RWPE2 (cell line): ENCODE results near the gene EEA1.

Source experiments
- ATAC-seq: fragments of 200-7000 bp; cut with Tn5 transposase; 3 replicates; pipeline ENCODE4 v1.9.1; 2021; ENCODE audit warnings: low read depth
- DNase-seq: peaks from one replicate; pipeline ENCODE4 v3.0.0-alpha.2; 2020; ENCODE audit warnings: low spot score
- H3K27ac ChIP-seq: fragments of 450-650 bp; 2 replicates; pipeline ENCODE4 v1.5.1; 2017; ENCODE audit warnings: mild to moderate bottlenecking; ENCODE audit not compliant: poor library complexity, severe bottlenecking
- H3K27me3 ChIP-seq: fragments of 250-450 bp; sonication (Bioruptor Pico); 2 replicates; pipeline ENCODE4 v1.5.1; 2021; ENCODE audit warnings: mild to moderate bottlenecking, moderate library complexity; ENCODE audit not compliant: insufficient read depth, poor library complexity, severe bottlenecking
- H3K36me3 ChIP-seq: fragments of 250-450 bp; sonication (Bioruptor Pico); 2 replicates; pipeline ENCODE4 v1.5.1; 2020; ENCODE audit warnings: low read depth, mild to moderate bottlenecking, moderate library complexity
- H3K4me1 ChIP-seq: fragments of 250-450 bp; sonication (Bioruptor Pico); 2 replicates; pipeline ENCODE4 v1.5.1; 2021; ENCODE audit warnings: mild to moderate bottlenecking, moderate library complexity; ENCODE audit not compliant: insufficient read depth, poor library complexity, severe bottlenecking
- H3K4me3 ChIP-seq: fragments of 250-450 bp; sonication (Bioruptor Pico); 2 replicates; pipeline ENCODE4 v1.5.1; 2021; ENCODE audit warnings: mild to moderate bottlenecking, moderate library complexity; ENCODE audit not compliant: severe bottlenecking
- H3K9me3 ChIP-seq: fragments of 250-450 bp; sonication (Bioruptor Pico); 2 replicates; pipeline ENCODE4 v1.5.1; 2021; ENCODE audit warnings: mild to moderate bottlenecking, moderate library complexity; ENCODE audit not compliant: severe bottlenecking
- TF ChIP-seq, protein P1 (sequence below): fragments of 450-650 bp; IDR thresholded peaks from one replicate; pipeline ENCODE4 v1.5.1; 2017; ENCODE audit warnings: mild to moderate bottlenecking, moderate library complexity; ENCODE audit not compliant: poor library complexity, severe bottlenecking

Gene EEA1

DNA sequence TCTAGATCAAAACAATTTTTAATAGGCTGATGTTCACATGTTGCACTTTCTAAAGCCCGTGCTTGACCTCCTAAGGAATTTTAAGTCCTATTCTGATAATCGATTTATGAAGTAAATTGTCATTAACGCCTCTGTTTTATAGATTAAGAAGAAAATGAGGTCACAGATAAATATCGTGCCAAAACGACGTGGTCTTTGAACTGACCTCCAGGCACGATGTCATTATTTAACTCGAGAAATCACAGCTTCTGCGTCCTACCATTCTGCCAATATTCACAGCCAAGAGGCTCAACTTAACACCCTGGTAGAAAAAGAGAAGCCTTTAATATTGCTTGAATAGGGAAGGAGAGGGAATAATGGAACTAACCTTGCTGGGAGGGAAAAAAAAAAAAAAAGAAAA is 888 bp upstream of the EEA1 start:
- no peaks in the 10 kb centered on the region for H3K9me3 ChIP-seq
- no peaks in the 10 kb centered on the region for H3K36me3 ChIP-seq
- H3K4me3 ChIP-seq, result peak overlapping the region; percentile 66
- no peaks in the 10 kb centered on the region for H3K27me3 ChIP-seq
- H3K27ac ChIP-seq, result peak overlapping the region; percentile 77
- DNase-seq (no peak), ATAC-seq (no peak)
- TF ChIP-seq, protein P1, sequence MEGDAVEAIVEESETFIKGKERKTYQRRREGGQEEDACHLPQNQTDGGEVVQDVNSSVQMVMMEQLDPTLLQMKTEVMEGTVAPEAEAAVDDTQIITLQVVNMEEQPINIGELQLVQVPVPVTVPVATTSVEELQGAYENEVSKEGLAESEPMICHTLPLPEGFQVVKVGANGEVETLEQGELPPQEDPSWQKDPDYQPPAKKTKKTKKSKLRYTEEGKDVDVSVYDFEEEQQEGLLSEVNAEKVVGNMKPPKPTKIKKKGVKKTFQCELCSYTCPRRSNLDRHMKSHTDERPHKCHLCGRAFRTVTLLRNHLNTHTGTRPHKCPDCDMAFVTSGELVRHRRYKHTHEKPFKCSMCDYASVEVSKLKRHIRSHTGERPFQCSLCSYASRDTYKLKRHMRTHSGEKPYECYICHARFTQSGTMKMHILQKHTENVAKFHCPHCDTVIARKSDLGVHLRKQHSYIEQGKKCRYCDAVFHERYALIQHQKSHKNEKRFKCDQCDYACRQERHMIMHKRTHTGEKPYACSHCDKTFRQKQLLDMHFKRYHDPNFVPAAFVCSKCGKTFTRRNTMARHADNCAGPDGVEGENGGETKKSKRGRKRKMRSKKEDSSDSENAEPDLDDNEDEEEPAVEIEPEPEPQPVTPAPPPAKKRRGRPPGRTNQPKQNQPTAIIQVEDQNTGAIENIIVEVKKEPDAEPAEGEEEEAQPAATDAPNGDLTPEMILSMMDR, result no peak
- peaks cover 11% of the 10 kb centered on the region for H3K4me1 ChIP-seq

- H3K4me1 ChIP-seq, result peaks cover 11% of the 10 kb centered on the region
- H3K9me3 ChIP-seq, result no peaks in the 10 kb centered on the region
- DNase-seq, result no peak
- H3K27ac ChIP-seq, result peak overlapping the region; percentile 77
- TF ChIP-seq, protein P1, result no peak
- ATAC-seq, result peak; percentile 28
- H3K4me3 ChIP-seq, result peak overlapping the region; percentile 66
- H3K27me3 ChIP-seq, result no peaks in the 10 kb centered on the region
- no peaks in the 10 kb centered on the region for H3K36me3 ChIP-seq
Measured at GRCh38 chr12:92928421-92928961, 604 bp downstream of the EEA1 start.

GRCh38 chr12:92927436-92928281 is 1.4 kb downstream of the EEA1 start:
- Histone ChIP-seq H3K27ac (peak overlapping the region; percentile 77), H3K9me3 (no peaks in the 10 kb centered on the region), H3K27me3 (no peaks in the 10 kb centered on the region), H3K36me3 (no peaks in the 10 kb centered on the region), H3K4me1 (peaks cover 11% of the 10 kb centered on the region), H3K4me3 (peak overlapping the region; percentile 66)
- TF ChIP-seq, protein P1, result no peak
- DNase-seq, result no peak
- peak; percentile 30; the same call in 2 of the 3 replicates for ATAC-seq

- Histone ChIP-seq H3K27ac (peak overlapping the region; percentile 77), H3K36me3 (peaks cover 4% of the 10 kb centered on the region; the same call in 1 of the 2 replicates), H3K9me3 (no peaks in the 10 kb centered on the region), H3K4me3 (no peak overlapping the region), H3K4me1 (peaks cover 11% of the 10 kb centered on the region), H3K27me3 (no peaks in the 10 kb centered on the region)
- TF ChIP-seq, protein P1, result peak; percentile 43
- DNase-seq (no peak), ATAC-seq (no peak)
Measured at GRCh38 chr12:92927055-92927435, 2.0 kb downstream of the EEA1 start.

- TF ChIP-seq, protein P1, result no peak
- Histone ChIP-seq H3K36me3 (peaks cover 4% of the 10 kb centered on the region; the same call in 1 of the 2 replicates), H3K27me3 (no peaks in the 10 kb centered on the region), H3K9me3 (no peaks in the 10 kb centered on the region), H3K4me1 (peaks cover 11% of the 10 kb centered on the region), H3K27ac (peak overlapping the region; percentile 77), H3K4me3 (no peak overlapping the region)
- no peak for DNase-seq
- no peak for ATAC-seq
Measured at GRCh38 chr12:92926549-92926948, 2.5 kb downstream of the EEA1 start.
